IPS-NIHi11 (cell line): ENCODE measurements around the gene RAPGEF5.
"Not testable (repeated sequence)": the region's sequence is repeated elsewhere in the genome, so short reads cannot be mapped to it uniquely, and the experiment has no call there.

Experiments used
- DNase-seq: peaks from one replicate; pipeline ENCODE4 v3.0.0; 2012; ENCODE audit warnings: mixed read lengths, low spot score

The RAPGEF5 gene

GRCh38 chr7:22117222-22117621 is 239.7 kb downstream of the RAPGEF5 start:
- DNase-seq = no peak

DNA sequence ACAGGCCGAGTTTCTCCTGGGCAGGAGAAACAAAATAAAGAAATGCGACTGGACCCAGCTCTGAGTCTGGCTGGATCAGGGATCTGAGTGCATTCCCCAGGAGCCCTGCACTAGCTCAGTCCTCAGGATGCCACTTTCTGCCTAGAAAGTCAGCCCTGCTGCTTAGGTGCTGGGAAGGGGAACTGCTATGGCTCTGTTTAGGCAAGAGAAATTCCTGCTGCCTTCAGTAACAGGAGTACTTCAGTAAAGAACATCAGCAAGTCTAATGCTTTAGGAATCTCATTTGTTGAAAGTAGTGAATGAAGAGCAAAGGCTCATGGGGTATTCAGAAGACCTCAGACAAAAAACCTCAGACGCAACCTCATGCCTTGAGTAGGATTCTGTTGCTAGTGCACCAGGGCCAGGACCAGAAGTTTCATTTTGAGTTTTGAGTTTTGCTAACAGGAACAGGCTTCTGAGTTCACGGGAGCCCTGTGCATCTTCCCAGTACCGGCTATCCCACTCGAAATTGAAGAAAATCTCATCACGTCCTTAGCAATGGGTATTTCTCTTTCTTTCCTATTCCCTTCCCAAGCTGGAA is 240.4 kb downstream of the RAPGEF5 start:
- no peak for DNase-seq

GRCh38 chr7:22115689-22116088 is 241.3 kb downstream of the RAPGEF5 start:
- DNase-seq = no peak

DNA sequence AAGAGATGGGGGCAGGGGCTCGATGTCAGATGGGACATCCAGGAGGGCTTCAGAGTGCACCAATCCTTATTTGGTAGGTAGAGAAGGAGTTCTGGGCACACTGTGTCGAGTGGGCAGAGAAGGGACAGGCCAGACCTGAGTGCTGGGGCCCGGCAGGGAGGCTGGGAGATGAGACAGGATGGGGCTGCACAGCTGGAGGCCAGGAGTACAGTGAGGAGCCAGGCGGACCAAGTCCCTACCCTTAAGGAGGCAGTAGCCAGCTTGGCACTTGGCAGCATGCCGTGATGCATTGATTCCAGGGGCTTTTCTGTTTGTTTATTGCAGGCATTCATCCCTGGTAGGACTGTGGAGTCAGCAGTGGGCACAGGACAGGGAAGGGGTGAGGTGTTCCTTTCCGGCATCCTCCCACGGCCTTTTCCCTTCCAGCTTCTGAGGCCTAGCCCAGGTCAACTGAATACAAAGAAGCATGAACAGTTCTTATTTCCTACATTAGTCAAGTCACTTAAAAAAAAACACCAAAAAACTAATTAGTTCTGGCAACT is 242.4 kb downstream of the RAPGEF5 start:
- no peak for DNase-seq

DNA sequence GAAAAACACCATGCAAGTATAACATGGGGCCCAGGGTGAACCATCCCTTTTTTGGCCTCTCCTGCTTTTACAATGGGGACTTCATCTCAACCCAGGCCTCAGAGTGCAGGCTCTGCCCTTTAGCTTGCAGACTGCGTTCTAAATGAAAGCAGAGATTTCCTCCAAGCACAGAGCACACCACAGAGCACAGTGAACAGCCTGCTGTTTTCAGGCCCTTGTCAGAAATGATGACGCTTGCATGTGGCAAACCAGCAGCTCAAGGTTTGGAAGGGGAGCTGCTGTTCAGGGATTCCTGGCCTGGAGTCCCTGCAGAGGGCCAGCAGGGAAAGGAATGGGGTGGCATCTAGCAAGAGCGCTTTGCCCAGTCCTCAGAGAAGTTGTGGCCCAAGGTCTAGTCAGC is 243.9 kb downstream of the RAPGEF5 start:
- no peak for DNase-seq

GRCh38 chr7:22111661-22112060 is 245.3 kb downstream of the RAPGEF5 start:
- no peak for DNase-seq

DNA sequence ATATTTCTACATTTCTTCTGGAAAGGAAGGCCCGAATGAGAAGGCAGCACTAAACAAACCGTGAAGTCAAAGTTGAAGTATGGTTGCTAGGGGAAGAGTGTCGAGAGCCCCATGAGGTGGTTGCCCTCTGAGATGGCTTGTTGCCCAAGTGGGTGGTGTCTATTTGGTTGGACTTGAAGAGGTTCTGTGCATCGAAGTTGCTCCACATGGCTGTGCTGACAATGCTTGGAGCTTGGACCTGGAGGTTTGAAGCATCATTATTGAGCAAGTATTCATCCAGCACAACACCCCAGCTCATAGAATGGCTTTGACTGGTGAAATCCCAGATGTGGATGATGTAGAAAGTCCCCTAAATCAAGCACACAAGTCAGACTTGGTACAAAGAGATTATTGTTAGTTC is 246.1 kb downstream of the RAPGEF5 start:
- DNase-seq = no peak

GRCh38 chr7:22110227-22110839 is 246.6 kb downstream of the RAPGEF5 start:
- DNase-seq = peak; percentile 83

- peak; percentile 63 for DNase-seq
These were observed 247.2 kb downstream of the RAPGEF5 start for GRCh38 chr7:22109761-22110160.

GRCh38 chr7:22108151-22108845 is 248.7 kb downstream of the RAPGEF5 start:
- no peak for DNase-seq

DNA sequence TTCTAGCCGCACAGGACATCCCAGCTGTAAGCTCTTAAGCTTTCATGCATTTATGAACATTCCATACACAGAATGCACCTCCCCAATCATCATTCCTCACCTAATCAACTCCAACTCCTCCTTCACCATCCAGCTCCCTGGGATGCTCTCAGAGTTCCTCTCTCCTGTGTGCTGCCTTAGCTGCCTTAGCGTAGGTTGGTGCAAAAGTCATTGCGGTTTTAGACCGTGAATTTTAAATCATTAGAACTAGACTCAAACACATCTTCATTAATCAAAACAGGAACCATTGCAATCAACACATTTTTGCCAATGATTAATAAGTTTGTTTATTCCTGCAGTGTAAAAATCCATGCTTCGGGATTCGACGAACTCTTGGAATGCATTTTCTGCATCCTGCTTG is 251.4 kb downstream of the RAPGEF5 start:
- no peak for DNase-seq

- no peak for DNase-seq
These were observed 262.3 kb downstream of the RAPGEF5 start for GRCh38 chr7:22094413-22095342.

GRCh38 chr7:22093936-22094335 is 263.0 kb downstream of the RAPGEF5 start:
- no peak for DNase-seq

- no peak for DNase-seq
These were observed 264.0 kb downstream of the RAPGEF5 start for GRCh38 chr7:22093001-22093400.

DNA sequence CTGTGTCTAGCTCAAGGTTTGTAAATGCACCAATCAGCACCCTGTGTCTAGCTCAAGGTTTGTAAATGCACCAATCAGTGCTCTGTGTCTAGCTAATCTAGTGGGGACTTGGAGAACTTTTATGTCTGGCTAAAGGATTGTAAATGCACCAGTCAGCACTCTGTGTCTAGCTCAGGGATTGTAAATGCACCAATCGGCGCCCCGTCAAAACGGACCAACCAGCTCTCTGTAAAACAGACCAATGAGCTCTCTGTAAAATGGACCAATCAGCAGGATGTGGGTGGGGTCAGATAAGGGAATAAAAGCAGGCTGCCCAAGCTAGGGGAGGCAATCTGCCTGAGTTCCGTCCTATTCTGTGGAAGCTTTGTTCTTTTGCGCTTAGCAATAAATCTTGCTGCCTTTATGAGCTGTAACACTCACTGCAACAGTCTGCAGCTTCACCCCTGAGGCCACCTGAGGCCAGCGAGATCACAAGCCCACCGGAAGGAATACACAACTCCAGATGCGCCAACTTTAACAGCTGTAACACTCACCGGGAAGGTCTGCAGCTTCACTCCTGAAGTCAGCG is 265.9 kb downstream of the RAPGEF5 start:
- not testable (repeated sequence) for DNase-seq

- no peak for DNase-seq
These were observed 266.4 kb downstream of the RAPGEF5 start for GRCh38 chr7:22090512-22090911.

GRCh38 chr7:22090107-22090506 is 266.8 kb downstream of the RAPGEF5 start:
- no peak for DNase-seq

GRCh38 chr7:22088827-22089226 is 268.1 kb downstream of the RAPGEF5 start:
- no peak for DNase-seq

DNA sequence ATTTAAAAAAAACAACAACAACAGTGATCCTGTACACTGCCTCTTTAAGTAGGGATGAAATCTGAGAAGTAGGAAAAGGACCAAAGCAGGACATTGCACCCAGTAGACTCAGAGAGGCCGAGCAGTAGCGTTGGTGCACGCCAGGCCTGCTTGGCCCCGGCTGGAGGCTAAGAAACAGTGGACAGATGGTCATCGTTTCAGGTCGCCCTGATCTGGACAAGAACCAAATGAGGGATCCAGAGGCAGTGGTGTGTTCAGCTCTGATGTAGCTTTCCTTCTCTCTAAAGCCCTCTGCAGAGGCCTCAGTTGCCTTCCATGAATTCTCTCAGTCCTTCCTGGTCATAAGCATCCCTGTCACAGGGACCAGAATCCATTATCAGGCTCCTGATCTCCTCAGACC is 269.1 kb downstream of the RAPGEF5 start:
- no peak for DNase-seq

DNA sequence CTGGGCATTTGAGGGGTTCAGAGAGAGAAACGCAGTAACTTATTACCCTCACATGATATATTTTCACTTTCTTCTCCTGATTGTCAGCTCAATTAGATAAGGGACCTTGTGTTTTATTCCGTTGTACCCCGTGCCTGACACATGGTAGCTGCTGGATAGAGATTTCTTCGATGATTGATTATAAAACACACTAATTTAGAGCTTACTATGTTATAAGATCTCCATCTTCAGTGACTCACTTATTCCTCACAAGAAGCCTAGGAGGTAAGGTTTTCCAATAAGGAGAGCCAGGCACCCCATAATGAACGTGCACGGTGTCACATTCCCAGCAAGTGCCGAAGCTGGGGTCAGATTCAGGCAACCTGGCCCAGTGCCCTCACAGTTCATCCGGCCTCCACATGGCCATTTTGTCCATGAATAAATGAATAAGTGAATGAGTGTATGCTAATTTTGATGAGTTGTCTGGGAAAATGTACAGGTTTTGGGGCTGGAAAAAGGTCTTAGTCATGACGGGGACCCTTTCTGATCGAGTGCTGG is 273.2 kb downstream of the RAPGEF5 start:
- no peak for DNase-seq

GRCh38 chr7:22082886-22083703 is 273.9 kb downstream of the RAPGEF5 start:
- peak; percentile 93 for DNase-seq
